Measurements from ENCODE around the gene LYVE1.
"Not testable (repeated sequence)": the region's sequence is repeated elsewhere in the genome, so short reads cannot be mapped to it uniquely, and the experiment has no call there.

Gene LYVE1, protein sequence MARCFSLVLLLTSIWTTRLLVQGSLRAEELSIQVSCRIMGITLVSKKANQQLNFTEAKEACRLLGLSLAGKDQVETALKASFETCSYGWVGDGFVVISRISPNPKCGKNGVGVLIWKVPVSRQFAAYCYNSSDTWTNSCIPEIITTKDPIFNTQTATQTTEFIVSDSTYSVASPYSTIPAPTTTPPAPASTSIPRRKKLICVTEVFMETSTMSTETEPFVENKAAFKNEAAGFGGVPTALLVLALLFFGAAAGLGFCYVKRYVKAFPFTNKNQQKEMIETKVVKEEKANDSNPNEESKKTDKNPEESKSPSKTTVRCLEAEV

GRCh38 chr11:10568486-10568941 lies at the start of gene LYVE1:
Gene LYVE1, minus strand, starts transcription at chr11:10568665. Its CDS starts 133 bp downstream, at chr11:10568532.
- DNase-seq = no peak

DNA sequence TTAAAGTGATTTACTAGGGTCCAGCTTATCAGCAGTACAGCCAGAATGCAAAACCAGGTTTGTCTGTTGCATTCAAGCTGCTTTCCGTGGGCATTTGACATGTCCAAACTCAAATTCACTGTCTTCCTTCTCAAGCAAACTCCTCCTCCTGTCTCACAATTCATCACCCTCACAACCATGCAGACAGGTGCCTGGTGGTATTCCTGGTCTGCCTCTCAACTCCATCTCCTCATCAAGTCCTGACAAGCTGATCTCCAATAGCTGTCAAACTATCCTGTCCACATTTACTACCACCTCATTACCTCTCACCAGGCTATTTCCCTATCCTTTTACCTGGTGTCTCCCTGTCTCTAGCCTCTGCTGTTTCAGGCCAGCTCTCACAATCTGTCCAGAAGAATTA lies 49.1 kb upstream of the LYVE1 start:
- no peak for DNase-seq

DNA sequence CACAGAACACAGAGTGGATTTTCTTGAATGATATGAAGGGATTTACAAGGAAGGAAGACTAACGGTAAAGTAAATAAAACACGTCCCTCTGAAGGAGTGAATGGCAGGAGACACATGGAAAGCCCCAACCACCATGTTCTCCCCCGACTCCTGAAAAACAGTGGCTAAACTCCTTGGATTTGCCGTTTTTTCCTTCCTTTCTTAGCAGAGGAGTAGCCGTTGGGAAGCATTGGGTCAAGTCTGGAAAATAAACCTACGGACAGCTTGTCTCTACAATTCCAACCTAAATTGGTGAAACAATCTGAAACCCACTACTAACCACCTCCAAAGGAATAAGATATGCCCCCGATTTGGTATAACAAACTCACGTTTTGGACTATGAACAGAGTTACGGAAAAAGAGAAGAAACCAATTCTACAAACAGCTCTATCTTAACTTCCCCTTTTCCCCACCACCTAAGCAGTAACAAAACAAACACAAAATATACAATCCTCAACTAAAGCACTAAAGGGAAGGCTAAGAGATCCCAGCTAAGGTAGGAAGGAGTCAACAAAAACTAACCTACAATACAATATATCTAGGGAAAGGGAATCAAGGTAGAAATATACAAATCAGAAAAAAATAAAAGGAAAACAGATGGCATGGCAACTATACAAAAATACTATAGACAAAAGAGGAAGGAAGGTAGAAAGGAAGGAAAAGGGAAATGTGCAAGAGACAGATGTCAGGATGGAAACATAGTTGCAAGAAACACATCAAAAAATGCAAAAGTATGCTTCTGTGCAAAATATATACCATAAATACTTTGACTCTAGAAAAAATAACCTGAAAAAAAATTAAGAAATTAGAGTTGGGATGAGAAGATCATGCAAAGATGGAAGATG lies 43.8 kb upstream of the LYVE1 start:
- no peak for DNase-seq

DNA sequence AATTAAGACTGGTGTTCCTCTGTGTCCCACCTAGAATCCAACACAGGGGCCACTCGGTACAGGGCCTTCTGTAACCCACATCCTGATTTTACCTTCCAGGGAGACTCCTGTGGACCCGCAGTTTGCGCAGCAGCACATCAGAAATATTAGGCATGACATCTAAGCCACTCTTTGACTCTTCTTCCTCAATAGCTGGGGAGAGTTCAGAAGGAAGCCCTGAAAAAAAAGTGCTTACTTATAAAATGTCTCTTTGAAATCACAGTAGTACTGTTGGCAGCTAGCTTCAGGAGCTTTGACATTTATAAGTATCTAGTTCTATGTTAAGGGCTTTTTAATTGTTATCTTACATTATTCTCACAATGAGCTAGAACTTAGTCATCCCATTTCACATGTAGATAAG lies 41.2 kb upstream of the LYVE1 start:
- no peak for DNase-seq

GRCh38 chr11:10608584-10608983 lies 40.1 kb upstream of the LYVE1 start:
- no peak for DNase-seq

GRCh38 chr11:10607462-10608132 lies 39.1 kb upstream of the LYVE1 start:
- DNase-seq = no peak

- no peak for DNase-seq
Measured at GRCh38 chr11:10606536-10607208, 38.2 kb upstream of the LYVE1 start.

DNA sequence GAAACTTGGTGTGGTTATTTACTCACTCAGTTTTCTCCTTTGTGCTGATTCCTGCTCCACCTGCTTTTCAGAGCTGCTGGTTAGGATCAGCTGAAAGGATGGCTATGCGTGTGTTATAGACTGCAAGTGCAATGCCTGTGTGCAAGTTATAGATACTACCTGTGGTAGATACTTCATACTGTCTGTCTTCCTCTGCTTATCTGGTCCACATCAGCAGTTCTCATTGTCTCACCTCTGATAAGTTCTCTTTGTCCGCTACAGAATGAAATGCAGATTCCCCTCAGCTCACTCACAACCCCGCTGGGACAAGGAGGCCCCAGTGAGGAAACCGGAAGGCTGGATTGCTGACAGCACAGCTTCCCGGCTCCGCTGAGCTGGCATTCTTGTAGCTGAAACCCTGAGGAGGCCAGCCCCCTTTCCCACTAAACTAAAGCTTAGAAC lies 37.5 kb upstream of the LYVE1 start:
- no peak for DNase-seq

GRCh38 chr11:10604798-10605197 lies 36.3 kb upstream of the LYVE1 start:
- no peak for DNase-seq

- DNase-seq = no peak
Measured at GRCh38 chr11:10604340-10604748, 35.9 kb upstream of the LYVE1 start.

DNA sequence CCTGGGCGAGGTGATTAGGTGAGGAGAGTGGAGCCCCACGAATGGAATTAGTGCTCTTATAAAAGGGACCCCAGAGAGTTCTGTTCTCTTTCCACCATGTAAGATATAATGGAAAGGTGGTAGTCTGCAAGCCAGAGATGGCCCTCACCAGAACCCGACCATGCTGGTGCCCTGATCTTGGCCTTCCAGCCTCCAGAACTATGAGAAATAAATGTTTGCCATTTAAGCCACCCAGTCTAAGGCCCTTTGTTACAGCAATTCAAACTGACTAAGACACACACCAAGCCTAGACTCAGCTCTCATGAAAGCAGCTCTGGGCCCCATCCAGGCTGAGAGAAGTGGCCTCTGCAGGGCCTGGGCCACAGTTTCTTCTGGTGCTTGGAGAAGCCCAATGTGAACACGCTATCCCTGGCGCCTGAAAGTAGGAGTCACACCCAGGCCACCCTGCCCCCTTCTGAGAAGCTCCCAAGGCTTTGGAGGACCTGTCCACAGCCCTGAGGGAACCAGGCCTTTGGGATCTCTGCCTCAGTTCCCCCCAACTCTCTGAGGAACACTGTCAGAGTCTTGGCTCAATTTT lies 35.3 kb upstream of the LYVE1 start:
- DNase-seq = no peak

- DNase-seq = no peak
Measured at GRCh38 chr11:10602945-10603344, 34.5 kb upstream of the LYVE1 start.

DNA sequence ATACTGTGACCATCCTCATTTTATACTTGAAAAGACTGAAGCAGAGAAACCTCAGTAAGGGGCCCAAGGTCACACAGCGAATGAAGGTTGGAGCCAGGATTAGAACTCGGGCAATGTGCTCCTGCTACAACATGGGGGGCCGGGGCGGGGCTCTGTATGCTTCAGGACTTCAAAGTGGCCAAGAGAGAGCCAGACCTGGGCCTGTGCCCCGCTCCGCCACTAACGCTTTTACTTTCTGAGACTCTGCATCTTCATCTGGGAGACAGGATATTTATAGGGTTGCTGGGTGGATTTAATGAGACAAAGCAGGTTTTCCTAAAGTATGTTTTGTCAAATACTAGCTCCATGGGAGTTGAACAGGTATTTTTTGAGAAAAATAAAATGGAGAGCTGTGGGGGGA lies 33.9 kb upstream of the LYVE1 start:
- no peak for DNase-seq

DNA sequence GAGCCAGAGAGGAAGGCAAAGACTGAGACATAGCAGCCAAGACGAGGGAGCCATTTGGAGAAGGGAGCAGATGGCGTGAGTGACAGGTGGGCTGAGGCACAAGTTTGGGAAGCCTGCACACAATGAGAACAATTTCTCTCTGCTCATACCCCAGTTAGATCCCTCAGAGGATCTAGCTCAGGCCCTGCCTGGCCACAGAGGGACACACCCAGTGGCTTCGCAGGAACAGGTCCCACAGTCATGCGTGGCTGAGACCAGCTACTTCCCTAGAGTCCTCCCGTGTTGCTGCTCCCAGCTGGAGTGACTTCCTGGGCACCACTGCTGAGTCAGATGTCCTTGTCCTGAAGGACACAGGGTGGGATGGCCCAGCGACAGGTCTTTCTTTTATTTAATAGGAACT lies 33.4 kb upstream of the LYVE1 start:
- no peak for DNase-seq

DNA sequence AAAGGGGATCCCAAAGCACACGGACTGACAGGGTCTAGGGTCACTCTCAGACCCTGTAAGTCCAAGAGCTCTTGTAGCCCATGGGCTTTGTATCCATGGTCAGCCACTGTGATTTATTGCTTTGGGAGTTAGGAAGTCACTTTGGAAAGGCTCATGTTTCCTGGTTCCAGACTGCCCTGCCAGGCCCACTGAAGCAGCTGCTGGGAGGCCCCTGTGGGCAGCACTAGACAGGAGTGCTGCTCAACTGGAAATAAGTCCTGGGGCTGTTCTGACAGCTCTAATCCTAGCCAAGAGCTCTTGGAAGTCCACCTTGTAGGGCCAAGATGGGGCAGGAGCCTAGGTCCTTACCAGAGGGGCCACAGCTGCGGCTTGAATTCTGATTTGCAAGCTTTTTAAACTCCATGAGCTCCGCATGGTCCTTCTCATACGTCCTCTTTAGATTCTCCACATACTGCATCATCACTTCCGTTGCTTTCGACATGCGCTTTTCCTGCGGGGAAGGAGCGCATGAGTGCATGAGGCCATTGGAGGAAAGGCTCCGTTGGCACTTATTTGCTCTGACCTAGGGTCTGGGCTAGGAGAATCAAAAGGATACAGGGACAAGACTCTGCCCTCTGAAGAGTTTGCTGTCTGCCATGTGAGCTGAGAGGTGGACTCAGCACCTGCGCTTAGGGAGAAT lies 32.2 kb upstream of the LYVE1 start:
- DNase-seq = no peak

DNA sequence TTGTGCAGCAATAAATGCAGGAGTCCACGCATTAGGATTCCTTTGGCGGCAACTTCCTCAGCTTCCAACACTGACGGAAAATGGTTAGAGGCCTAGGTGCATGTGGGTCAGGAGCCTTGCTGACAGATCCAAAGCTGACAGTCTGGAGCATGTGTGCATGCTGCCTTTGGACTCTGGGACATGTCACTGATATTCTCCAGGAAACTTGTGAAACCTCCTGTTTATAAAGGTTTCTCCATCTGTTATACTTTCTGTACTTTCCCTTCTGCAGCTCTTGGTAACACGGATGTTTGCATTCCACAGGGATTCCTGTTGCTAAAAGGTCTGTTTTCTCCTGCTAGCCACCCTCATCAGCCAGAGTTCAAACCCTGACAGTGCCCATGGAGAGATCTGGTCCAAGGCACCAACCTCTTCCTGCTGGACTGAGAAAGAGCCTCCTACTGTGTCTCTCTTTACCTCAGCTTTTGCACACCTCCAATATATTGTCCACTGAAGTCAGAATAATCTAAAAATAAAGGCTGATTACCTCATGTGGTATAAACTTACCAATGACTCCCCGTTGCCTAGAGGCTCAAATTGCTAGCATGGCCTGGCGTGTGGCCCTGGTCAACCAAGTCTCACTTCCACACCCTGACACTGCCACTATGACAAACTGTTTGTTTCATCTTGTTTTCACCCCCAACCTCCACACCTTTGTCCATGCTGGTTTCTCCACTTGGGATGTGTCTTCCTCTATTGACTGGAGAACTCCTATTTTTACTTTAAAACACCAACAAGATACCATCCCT lies 31.1 kb upstream of the LYVE1 start:
- no peak for DNase-seq

DNA sequence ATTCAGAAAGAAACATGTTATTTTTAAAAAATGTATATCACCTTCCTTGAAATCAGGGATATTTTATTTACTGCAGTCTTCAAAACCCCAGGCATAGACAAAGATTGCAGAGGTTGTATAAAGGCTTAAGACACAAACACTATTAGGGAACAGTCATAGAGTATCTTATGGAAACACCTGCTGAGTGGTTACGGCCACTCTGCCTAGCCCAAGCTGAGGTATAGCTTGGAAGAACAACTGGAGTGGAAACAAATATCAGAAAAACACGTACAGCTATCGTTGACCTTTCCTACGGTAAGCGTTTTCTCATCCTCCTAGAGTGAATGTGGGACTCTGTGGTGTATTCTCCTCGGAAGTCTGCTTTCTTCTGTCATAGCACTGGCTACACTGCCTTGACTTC lies 30.4 kb upstream of the LYVE1 start:
- no peak for DNase-seq

DNA sequence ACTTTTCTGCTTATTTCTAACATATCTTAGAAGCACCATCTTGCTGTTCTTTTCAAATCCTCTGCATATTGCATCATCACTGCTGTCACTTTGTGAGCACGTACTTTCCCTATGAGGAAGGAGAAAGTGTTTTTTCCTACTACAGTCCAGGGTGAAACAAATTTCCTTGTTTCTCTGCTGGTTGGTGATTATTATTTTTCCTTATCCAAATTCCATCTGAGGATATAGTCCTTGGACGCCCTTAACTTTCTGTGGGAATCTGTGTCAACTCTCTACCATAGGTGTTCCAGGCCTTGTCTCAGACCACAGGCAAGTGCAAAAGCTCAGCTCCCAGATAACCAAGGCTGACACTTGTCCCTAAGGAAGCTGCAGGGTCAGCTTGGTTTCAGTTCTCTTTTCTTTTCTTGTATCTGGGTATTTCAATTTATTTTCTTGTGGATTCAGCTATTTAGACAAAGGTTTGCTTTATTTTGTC lies 29.4 kb upstream of the LYVE1 start:
- DNase-seq = no peak

- not testable (repeated sequence) for DNase-seq
Measured at GRCh38 chr11:10595840-10596239, 27.4 kb upstream of the LYVE1 start.

DNA sequence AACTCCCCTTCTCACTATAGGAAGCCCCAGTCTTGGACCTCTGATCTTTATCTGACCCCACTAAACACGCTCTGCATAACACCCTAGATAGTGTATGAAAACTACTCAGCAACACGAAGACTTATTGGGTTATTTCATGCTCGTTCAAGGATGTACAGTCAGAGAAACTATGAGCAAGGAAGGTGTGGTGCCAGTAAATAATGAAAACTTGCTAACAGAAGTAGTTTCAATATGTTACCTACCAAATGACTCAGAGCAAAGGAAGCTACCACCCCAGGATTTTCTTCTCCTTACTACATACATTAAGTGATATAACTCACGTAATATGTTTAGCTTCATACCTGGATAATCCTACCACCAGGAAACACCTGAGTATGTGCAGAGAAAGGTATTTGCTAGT lies 25.9 kb upstream of the LYVE1 start:
- no peak for DNase-seq

- DNase-seq = no peak
Measured at GRCh38 chr11:10592331-10592730, 23.9 kb upstream of the LYVE1 start.

Data from NCI-H82 (cell line).